GM19467 (cell line): ENCODE results near the gene RPS25.
"Not testable (repeated sequence)": the region's sequence is repeated elsewhere in the genome, so short reads cannot be mapped to it uniquely, and the experiment has no call there.

Experiments
- ATAC-seq: cut with Tn5 transposase; IDR thresholded peaks from one replicate; pipeline ENCODE4 v1.9.1; 2021; ENCODE audit warnings: mild to moderate bottlenecking, moderate library complexity; ENCODE audit not compliant: unreplicated experiment

Gene RPS25

GRCh38 chr11:119018074-119018938, at the start of gene RPS25, which contains the start of gene TRAPPC4:
Gene RPS25, minus strand, starts transcription at chr11:119018343. Its CDS starts 59 bp downstream, at chr11:119018284.
Gene TRAPPC4, plus strand, starts transcription at chr11:119018766. Its CDS starts 30 bp downstream, at chr11:119018796.
- peak; percentile 79 for ATAC-seq

- ATAC-seq: peak; percentile 85
Measured at GRCh38 chr11:119067371-119068222, 49.5 kb upstream of the RPS25 start, which contains the start of gene VPS11. Gene VPS11, plus strand, starts transcription at chr11:119067818. Its CDS starts 6 bp downstream, at chr11:119067824.

- no peak for ATAC-seq
Measured at GRCh38 chr11:119065369-119065768, 47.2 kb upstream of the RPS25 start.

- no peak for ATAC-seq
Measured at GRCh38 chr11:119062779-119063178, 44.6 kb upstream of the RPS25 start.

- no peak for ATAC-seq
Measured at GRCh38 chr11:119061256-119061655, 43.1 kb upstream of the RPS25 start.

GRCh38 chr11:119059128-119059527, 41.0 kb upstream of the RPS25 start:
- not testable (repeated sequence) for ATAC-seq

- ATAC-seq: peak; percentile 92
Measured at GRCh38 chr11:119057000-119057769, 39.0 kb upstream of the RPS25 start, which contains the start of gene HYOU1. Gene HYOU1, minus strand, starts transcription at chr11:119057205. Its CDS starts 1,045 bp downstream, at chr11:119056160.

- peak; percentile 10 for ATAC-seq
Measured at GRCh38 chr11:119056421-119056999, 38.4 kb upstream of the RPS25 start.

- no peak for ATAC-seq
Measured at GRCh38 chr11:119055901-119056300, 37.8 kb upstream of the RPS25 start.

GRCh38 chr11:119054418-119054817, 36.3 kb upstream of the RPS25 start:
- no peak for ATAC-seq

- no peak for ATAC-seq
Measured at GRCh38 chr11:119052163-119052814, 34.1 kb upstream of the RPS25 start.

- ATAC-seq: no peak
Measured at GRCh38 chr11:119051440-119052162, 33.5 kb upstream of the RPS25 start.

- ATAC-seq: no peak
Measured at GRCh38 chr11:119049081-119049480, 30.9 kb upstream of the RPS25 start.

GRCh38 chr11:119048644-119049043, 30.5 kb upstream of the RPS25 start:
- ATAC-seq: no peak

GRCh38 chr11:119047205-119047604, 29.1 kb upstream of the RPS25 start:
- no peak for ATAC-seq

- no peak for ATAC-seq
Measured at GRCh38 chr11:119046489-119046888, 28.3 kb upstream of the RPS25 start.

GRCh38 chr11:119044708-119045107, 26.6 kb upstream of the RPS25 start:
- no peak for ATAC-seq

GRCh38 chr11:119042927-119043326, 24.8 kb upstream of the RPS25 start:
- ATAC-seq: no peak
